Upper lobe of left lung (tissue), 4 donors: ENCODE results near the gene MCOLN3.
A peak's percentile ranks its signal among the peaks of the same experiment; 100 is the strongest.

Experiments used
- CTCF ChIP-seq, 6 experiments: fragments of 450-650 bp in 4 of 6; fragments of 200-600 bp in 2 of 6; sonication (generic) in 2 of 6; IDR thresholded peaks; one replicate each; pipeline ENCODE4 v1.5.1; 2016 to 2019; ENCODE audit warnings: antibody characterized with exemption in 6 of 6
- EP300 ChIP-seq, 4 donors: sonication (generic); formaldehyde crosslinking; IDR thresholded peaks; one replicate each; pipeline ENCODE4 v1.5.1; 2017; ENCODE audit warnings: antibody characterized with exemption in 4 of 4, control low read depth in 2 of 4
- POLR2A ChIP-seq, 4 donors: fragments of 450-650 bp; IDR thresholded peaks; one replicate each; pipeline ENCODE4 v1.5.1; 2016 to 2017; ENCODE audit warnings: antibody characterized with exemption in 4 of 4, mild to moderate bottlenecking in 2 of 4

GRCh38 chr1:85061711-85062424 lies 13.6 kb upstream of the MCOLN3 start:
- TF ChIP-seq EP300 (IDR thresholded peaks at IDR 0.05) (no peak), CTCF (IDR thresholded peaks at IDR 0.05) (no peak), POLR2A (IDR thresholded peaks at IDR 0.05) (peak in 1 of 4 donors; percentile 55)
